Measurements from ENCODE around the gene HPD. TPM values are rescaled to one million over a fixed set of nuclear protein-coding genes. Genes with fewer than 3 reads are reported as not detected.

Gene HPD
- total RNA-seq, 1 experiment from 2014 or later = 0.39 TPM

GRCh38 chr12:121808623-121809022 is 50.0 kb downstream of the HPD start:
- peaks cover 11% of the 10 kb centered on the region for H3K36me3 Mint-ChIP-seq
- H3K4me3 Mint-ChIP-seq = no peak overlapping the region
- CTCF ChIA-PET = interaction anchor here (1.3 to 11.9 kb wide), 2 partner anchors 10 to 80 kb away, joined by 3 to 532 read pairs; partner anchors contain the start of genes PSMD9, RHOF and SETD1B

DNA sequence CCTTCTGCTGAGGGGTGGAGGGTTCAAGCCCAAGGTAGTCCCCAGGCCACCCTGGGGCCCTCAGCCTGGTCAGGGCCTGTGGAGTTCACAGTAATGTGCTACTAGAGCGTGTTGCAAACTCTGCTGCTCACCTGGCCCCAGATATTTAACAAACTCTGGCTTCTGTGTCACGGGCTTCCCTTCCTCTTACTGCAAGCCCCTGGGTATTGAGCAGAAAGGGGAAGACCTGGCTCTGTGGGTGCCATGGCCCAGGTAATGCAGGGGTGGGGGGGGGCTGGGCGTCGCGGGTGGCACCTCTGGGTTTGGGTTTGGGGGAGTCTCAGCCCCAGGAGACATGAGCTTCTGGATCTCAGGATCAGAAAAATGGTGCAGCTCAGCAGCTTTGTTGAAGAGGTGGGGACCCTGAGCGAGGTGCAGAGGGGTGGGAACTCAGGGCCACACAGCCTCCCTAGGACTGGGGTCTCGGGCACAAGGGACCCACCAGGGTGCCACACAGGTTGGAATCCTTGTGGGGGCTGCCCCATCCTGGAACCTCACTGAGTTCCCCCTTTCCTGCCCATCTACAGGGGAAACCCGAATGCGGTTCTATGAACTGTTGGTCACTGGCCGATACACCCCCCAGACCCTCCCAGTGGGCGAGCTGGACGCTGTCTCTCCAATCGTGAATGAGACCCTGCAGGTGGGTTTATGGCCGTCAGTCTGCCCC is 50.9 kb downstream of the HPD start:
- ChIA-PET POLR2A (interaction anchor here (0.6 to 8.7 kb wide), 2 partner anchors 10 to 336 kb away, joined by 3 to 161 read pairs; partner anchors contain the start of gene RHOF), CTCF (interaction anchor here (1.3 to 11.9 kb wide), 2 partner anchors 10 to 81 kb away, joined by 3 to 532 read pairs; partner anchors contain the start of genes PSMD9, RHOF and SETD1B)
- peaks cover 33% of the 10 kb centered on the region for H3K4me1 Mint-ChIP-seq
- H3K9me3 Mint-ChIP-seq = no peaks in the 10 kb centered on the region
- no peak for TF ChIP-seq PRRX2 (CRISPR knock-in tag; IDR thresholded peaks at IDR 0.05)
- TF ChIP-seq CTCF (IDR thresholded peaks at IDR 0.05) = no peak
- no peak for TF ChIP-seq MLX (CRISPR knock-in tag; IDR thresholded peaks at IDR 0.05)
- TF ChIP-seq, protein P1, sequence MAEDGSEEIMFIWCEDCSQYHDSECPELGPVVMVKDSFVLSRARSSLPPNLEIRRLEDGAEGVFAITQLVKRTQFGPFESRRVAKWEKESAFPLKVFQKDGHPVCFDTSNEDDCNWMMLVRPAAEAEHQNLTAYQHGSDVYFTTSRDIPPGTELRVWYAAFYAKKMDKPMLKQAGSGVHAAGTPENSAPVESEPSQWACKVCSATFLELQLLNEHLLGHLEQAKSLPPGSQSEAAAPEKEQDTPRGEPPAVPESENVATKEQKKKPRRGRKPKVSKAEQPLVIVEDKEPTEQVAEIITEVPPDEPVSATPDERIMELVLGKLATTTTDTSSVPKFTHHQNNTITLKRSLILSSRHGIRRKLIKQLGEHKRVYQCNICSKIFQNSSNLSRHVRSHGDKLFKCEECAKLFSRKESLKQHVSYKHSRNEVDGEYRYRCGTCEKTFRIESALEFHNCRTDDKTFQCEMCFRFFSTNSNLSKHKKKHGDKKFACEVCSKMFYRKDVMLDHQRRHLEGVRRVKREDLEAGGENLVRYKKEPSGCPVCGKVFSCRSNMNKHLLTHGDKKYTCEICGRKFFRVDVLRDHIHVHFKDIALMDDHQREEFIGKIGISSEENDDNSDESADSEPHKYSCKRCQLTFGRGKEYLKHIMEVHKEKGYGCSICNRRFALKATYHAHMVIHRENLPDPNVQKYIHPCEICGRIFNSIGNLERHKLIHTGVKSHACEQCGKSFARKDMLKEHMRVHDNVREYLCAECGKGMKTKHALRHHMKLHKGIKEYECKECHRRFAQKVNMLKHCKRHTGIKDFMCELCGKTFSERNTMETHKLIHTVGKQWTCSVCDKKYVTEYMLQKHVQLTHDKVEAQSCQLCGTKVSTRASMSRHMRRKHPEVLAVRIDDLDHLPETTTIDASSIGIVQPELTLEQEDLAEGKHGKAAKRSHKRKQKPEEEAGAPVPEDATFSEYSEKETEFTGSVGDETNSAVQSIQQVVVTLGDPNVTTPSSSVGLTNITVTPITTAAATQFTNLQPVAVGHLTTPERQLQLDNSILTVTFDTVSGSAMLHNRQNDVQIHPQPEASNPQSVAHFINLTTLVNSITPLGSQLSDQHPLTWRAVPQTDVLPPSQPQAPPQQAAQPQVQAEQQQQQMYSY (CRISPR knock-in tag; IDR thresholded peaks at IDR 0.05) = no peak
- TF ChIP-seq, protein P2, sequence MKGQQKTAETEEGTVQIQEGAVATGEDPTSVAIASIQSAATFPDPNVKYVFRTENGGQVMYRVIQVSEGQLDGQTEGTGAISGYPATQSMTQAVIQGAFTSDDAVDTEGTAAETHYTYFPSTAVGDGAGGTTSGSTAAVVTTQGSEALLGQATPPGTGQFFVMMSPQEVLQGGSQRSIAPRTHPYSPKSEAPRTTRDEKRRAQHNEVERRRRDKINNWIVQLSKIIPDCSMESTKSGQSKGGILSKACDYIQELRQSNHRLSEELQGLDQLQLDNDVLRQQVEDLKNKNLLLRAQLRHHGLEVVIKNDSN (CRISPR knock-in tag; IDR thresholded peaks at IDR 0.05) = no peak
- no peak for TF ChIP-seq KAT7 (CRISPR knock-in tag; IDR thresholded peaks at IDR 0.05; ENCODE audit: borderline replicate concordance)
- TF ChIP-seq NR3C1 (CRISPR knock-in tag; conservative IDR thresholded peaks at IDR 0.05; ENCODE audit: low read depth) = no peak
- TF ChIP-seq ELF4 (CRISPR knock-in tag; IDR thresholded peaks at IDR 0.05; ENCODE audit: low read depth) = no peak
- TF ChIP-seq ESRRA (CRISPR knock-in tag; IDR thresholded peaks at IDR 0.05; ENCODE audit: borderline replicate concordance) = no peak
- TF ChIP-seq ZNF317 (CRISPR knock-in tag; IDR thresholded peaks at IDR 0.05; ENCODE audit: borderline replicate concordance, low read depth) = no peak
- no peak for TF ChIP-seq FOXP1 (CRISPR knock-in tag; IDR thresholded peaks at IDR 0.05; ENCODE audit: borderline replicate concordance)
- TF ChIP-seq FOXK1 (CRISPR knock-in tag; IDR thresholded peaks at IDR 0.05) = no peak
- TF ChIP-seq ZNF396 (CRISPR knock-in tag; IDR thresholded peaks at IDR 0.05; ENCODE audit: borderline replicate concordance) = no peak
- TF ChIP-seq, protein P3, sequence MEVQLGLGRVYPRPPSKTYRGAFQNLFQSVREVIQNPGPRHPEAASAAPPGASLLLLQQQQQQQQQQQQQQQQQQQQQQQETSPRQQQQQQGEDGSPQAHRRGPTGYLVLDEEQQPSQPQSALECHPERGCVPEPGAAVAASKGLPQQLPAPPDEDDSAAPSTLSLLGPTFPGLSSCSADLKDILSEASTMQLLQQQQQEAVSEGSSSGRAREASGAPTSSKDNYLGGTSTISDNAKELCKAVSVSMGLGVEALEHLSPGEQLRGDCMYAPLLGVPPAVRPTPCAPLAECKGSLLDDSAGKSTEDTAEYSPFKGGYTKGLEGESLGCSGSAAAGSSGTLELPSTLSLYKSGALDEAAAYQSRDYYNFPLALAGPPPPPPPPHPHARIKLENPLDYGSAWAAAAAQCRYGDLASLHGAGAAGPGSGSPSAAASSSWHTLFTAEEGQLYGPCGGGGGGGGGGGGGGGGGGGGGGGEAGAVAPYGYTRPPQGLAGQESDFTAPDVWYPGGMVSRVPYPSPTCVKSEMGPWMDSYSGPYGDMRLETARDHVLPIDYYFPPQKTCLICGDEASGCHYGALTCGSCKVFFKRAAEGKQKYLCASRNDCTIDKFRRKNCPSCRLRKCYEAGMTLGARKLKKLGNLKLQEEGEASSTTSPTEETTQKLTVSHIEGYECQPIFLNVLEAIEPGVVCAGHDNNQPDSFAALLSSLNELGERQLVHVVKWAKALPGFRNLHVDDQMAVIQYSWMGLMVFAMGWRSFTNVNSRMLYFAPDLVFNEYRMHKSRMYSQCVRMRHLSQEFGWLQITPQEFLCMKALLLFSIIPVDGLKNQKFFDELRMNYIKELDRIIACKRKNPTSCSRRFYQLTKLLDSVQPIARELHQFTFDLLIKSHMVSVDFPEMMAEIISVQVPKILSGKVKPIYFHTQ (CRISPR knock-in tag; IDR thresholded peaks at IDR 0.05) = no peak
- no peak for TF ChIP-seq ZNF416 (CRISPR knock-in tag; IDR thresholded peaks at IDR 0.05)
- no peak for TF ChIP-seq ZNF423 (CRISPR knock-in tag; IDR thresholded peaks at IDR 0.05)
- H3K27me3 Mint-ChIP-seq (ENCODE audit: low read depth) = no peaks in the 10 kb centered on the region
- H3K27ac Mint-ChIP-seq = no peak overlapping the region
- H3K4me3 Mint-ChIP-seq = no peak overlapping the region
- H3K36me3 Mint-ChIP-seq = peaks cover 11% of the 10 kb centered on the region
- no peak for DNase-seq (ENCODE audit: low spot score)
- ATAC-seq = no peak

More at GRCh38 chr12:121808623-121809022, 50.0 kb downstream of the HPD start:
- no peaks in the 10 kb centered on the region for H3K9me3 Mint-ChIP-seq
- POLR2A ChIA-PET = interaction anchor here (8.7 kb wide), 1 partner anchor 11 kb away, joined by 161 read pairs; the partner anchor contains the start of gene RHOF
- no peak for DNase-seq (ENCODE audit: low spot score)
- no peaks in the 10 kb centered on the region for H3K27me3 Mint-ChIP-seq (ENCODE audit: low read depth)
- H3K4me1 Mint-ChIP-seq = peaks cover 41% of the 10 kb centered on the region
- TF ChIP-seq ZNF671 (CRISPR knock-in tag; IDR thresholded peaks at IDR 0.05) (no peak), ZNF396 (CRISPR knock-in tag; IDR thresholded peaks at IDR 0.05; ENCODE audit: borderline replicate concordance) (no peak), JAZF1 (CRISPR knock-in tag; IDR thresholded peaks at IDR 0.05) (no peak)
- ATAC-seq = no peak
- peak overlapping the region; percentile 60 for H3K27ac Mint-ChIP-seq
